DMS 273 treated with DMSO at 0.1 percent for 48 hours (cell line): ENCODE measurements around the gene RPS4Y1.

Experiments
- DNase-seq: peaks from one replicate; lab custom pipeline; 2025; lab: John Stamatoyannopoulos, UW

Gene RPS4Y1

DNA sequence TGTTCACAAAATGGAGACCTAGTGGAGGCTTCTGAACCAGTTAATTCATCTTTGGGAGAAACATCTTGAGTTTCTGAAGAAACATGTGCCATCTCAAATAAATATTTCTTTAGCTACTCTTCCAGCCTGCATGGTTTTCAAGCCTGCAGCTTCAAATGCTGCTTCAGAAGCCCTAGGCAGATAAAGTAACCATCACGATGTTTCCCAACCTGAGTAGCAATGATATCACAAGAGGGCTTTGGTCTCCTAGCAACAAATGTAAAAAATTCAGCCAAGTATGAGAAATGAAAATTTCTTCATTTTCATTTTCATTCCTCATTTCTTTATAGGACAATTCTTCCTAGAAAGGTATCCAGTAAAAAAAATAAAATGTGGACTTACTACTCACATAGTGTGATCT, 42.2 kb downstream of the RPS4Y1 start:
- no peak for DNase-seq

DNA sequence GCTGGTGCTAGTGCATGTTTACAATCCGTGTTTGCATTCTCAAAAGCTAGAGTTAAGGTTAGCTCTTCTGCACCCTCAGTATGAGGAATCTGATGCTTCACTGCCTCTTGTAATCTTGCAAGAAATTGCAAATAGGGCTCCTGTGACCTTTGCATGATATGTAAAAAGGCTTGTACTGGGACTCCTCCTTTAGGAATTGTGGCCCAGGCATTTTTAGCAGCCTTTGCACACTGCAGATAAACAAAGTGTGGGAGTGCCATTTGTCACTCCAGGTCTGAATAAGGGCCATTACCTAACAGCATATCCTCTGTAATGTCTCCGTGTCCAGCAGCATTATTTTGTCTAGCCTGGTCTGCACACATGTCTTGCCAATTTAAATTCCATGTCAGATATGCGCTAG, 44.5 kb downstream of the RPS4Y1 start:
- no peak for DNase-seq

DNA sequence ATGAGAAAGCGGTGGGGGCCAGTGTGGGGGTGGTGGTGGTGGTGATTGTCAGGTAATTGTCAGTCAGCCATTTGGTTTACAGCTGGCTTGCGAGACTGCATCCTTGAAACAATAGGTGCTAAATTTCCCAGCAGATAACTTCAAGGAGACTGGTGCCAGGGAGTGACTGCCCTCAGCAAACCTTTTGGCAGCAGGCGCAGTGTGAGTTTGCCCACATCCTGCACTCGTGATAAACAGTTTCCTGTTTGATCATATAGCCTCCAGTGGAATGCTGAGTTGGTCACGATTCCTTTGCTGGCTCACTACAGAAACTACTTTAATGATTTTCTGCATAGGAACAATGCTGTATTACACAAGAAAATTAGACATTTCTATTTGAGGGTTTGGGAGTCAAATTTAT, 46.0 kb downstream of the RPS4Y1 start:
- no peak for DNase-seq

DNA sequence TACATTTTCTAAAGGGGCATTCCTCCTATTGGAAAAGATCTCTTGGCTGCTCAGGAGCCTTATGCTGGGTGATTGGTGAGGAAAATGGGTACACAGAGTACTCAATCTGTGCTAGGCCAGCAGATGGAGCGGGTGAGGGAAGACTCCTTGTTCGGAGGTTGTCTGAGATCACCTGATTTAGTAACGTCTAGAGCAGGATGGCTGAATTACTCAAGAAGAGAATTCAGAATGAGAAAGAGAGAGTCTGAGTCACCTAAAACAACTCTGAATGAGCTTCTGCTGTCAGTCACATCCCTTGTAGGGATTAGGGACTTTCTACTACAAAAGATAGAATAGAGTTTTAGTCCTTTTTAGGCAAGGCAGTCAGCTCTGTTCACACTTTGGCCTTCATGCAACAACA, 46.6 kb downstream of the RPS4Y1 start:
- DNase-seq = no peak

DNA sequence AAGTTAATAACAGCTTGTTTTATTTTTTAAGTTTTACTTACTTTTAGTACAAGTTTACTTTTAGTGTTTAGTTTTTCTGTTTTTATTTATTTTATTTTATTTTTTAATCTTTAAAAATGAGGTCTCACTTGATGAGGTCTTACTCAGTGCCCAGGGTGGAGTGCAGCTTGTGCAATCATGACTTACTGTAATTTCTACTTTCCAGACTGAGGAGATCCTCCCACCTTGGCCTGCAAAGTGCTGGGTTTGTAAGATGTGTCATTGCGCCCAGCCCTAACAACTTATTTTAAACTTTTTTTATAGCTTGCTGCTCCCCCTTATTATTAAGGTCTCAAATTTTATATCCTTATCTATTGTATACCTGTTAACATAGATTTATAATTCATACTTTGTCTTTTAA, 52.1 kb downstream of the RPS4Y1 start:
- DNase-seq = no peak

DNA sequence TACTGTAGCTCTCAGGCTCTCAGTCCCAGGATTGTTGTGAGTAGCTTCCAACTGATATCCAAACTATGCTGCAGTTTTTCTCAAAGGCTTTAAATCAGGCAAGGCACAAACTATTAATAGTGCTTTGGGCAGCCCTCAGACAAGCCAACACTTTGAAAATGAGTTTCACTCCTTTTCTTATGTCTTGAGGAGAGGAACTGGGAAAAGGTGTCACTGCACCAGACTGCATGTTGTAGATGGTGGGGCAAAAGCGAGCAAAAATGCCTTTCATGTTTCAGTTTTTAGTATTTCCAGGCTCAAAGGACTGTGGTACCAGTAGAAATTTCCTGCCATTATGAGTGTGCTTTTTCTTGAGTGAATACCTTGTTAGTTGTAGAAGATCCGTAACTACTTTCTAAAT, 54.6 kb downstream of the RPS4Y1 start:
- no peak for DNase-seq

DNA sequence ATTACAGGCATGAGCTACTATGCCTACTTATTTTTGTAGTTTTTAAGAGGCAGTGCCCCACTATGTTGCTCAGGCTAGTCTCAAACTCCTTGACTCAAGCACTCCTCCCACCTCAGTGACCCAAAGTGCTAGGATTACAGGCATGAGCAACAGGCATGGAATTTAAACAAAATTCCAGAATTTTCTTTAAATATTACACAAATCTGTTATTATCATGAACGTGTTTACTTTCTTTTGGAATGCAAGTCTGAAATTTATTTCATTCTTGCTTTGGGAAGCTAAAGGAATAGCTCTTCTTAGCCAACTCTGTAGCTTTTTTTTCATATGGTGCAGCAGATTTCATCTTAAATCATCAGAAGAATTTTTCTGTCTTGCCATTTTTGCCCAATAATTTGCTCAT, 66.0 kb downstream of the RPS4Y1 start:
- DNase-seq = no peak

DNA sequence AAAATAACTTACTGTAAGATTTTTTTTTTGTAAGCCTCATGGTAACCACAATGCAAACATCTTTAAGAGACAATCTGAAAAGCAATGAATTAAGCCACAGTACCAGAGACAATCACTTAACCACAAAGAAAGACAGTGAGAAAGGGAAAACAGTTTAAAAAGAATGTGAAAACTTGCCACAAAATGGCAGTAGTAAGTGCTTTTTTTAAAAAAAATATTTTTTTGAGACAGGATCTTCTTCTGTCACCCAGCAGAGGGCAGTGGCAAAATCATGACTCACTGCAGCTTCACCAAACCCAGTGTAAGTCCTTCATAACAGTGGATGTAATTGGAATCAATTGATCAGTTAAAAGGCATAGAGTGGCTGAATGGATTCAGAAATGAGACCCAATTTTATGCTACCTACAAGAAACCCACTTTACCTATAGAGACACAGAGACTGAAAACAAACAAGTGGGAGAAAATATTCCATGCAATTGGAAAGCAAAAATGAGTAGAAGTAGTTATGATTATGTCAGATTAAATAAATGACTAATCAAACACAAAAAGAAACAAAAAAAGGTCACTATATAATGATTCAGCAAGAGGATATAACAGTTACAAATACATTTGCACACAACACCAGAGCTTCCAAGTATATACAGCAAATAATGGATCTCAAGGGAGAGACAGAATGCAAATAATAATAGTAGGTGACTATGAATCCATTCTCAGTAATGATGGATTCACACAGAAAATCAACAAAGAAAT, 71.8 kb downstream of the RPS4Y1 start:
- no peak for DNase-seq
